Spleen (tissue), 7 donors: Measurements from ENCODE around the gene NPHP4.

Source experiments
- POLR2A ChIP-seq, 3 donors: fragments of 450-650 bp; IDR thresholded peaks; one replicate each; pipeline ENCODE4 v1.5.1; 2017; ENCODE audit warnings: antibody characterized with exemption in 3 of 3, mild to moderate bottlenecking in 1 of 3
- POLR2AphosphoS5 ChIP-seq, 3 donors: sonication (generic); formaldehyde crosslinking; IDR thresholded peaks; one replicate each; pipeline ENCODE4 v1.5.1; 2017; ENCODE audit warnings: antibody characterized with exemption in 3 of 3
- TF ChIP-seq, protein P1 (sequence below), 11 experiments: fragments of 200-600 bp in 7 of 11; fragments of 450-650 bp in 4 of 11; sonication (generic) in 4 of 11; IDR thresholded peaks in 8 of 11; conservative IDR thresholded peaks in 3 of 11; 1 replicate in 7 of 11; 2 replicates in 4 of 11; pipeline versions ENCODE4 v1.4.0 to v1.8.0; 2016 to 2021; ENCODE audit warnings: antibody characterized with exemption in 11 of 11, inconsistent platforms in 4 of 11, mild to moderate bottlenecking in 1 of 11
- donor health status: DM: no; HTN: no; CAD: no; lungs with moderate emphysema.
- donor health status: DM: no; HTN: no; CAD: no.
- donor health status: DM: no; HTN: no; CAD: no.

DNA sequence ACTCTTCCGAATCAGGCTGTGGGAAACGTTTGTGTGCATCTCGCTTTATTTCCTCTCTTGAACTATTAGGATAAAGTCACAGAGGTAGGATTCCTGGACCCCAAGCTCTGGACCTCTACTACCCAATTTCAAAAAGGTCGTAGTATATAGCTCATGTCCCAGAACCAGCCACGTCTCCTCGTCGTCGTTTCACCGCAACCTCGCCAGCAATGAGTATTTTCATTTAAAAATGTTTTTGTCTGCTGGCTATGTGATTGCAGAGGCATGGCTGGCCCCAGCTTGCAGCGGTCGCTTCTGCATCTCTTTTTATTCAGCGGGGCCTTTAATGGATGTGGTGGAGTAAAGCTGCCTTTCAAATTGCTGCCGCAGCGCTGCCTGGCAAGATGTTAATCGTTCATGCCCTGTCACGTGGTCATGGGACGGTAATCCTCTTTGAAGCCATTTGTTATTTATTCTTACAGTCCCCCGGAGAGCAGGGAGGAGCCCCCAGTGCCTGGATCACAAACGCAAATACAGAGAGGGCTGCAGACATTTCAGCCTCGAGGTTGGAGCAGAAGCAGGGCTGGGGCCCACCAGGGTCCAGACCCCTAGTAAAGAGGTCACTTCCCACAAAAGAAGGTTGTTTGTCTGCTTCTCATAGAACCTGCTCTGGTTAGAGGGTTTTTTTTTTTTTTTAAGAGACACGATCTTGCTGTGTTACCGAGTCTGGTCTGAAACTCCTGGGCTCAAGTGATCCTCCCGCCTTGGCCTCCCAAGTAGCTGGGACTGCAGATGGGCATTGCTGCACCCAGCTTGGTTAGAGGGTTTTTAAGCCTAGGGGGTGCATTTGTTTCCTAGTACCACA lies 11.6 kb upstream of the NPHP4 start:
- TF ChIP-seq, protein P1, sequence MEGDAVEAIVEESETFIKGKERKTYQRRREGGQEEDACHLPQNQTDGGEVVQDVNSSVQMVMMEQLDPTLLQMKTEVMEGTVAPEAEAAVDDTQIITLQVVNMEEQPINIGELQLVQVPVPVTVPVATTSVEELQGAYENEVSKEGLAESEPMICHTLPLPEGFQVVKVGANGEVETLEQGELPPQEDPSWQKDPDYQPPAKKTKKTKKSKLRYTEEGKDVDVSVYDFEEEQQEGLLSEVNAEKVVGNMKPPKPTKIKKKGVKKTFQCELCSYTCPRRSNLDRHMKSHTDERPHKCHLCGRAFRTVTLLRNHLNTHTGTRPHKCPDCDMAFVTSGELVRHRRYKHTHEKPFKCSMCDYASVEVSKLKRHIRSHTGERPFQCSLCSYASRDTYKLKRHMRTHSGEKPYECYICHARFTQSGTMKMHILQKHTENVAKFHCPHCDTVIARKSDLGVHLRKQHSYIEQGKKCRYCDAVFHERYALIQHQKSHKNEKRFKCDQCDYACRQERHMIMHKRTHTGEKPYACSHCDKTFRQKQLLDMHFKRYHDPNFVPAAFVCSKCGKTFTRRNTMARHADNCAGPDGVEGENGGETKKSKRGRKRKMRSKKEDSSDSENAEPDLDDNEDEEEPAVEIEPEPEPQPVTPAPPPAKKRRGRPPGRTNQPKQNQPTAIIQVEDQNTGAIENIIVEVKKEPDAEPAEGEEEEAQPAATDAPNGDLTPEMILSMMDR (IDR thresholded peaks at IDR 0.05 in 8 of 11, conservative IDR thresholded peaks at IDR 0.05 in 3 of 11): no peak
- TF ChIP-seq POLR2AphosphoS5 (IDR thresholded peaks at IDR 0.05): no peak
- TF ChIP-seq POLR2A (IDR thresholded peaks at IDR 0.05): no peak
